HFFc6 (cell line): ENCODE measurements around the gene HDAC9. TPM values are rescaled to one million over a fixed set of nuclear protein-coding genes. Genes with fewer than 3 reads are reported as not detected.

Experiments
- DNase-seq: peaks from one replicate; pipeline ENCODE4 v3.0.0-alpha.2; 2018
- H3K27ac Mint-ChIP-seq: 2 replicates; pipeline ENCODE4 v1.8.0; 2020; ENCODE audit warnings: mild to moderate bottlenecking, mixed read lengths
- H3K27me3 Mint-ChIP-seq: 2 replicates; pipeline ENCODE4 v1.8.0; 2021; ENCODE audit warnings: mild to moderate bottlenecking, moderate library complexity, mixed read lengths; ENCODE audit not compliant: insufficient read depth
- H3K36me3 Mint-ChIP-seq: 2 replicates; pipeline ENCODE4 v1.8.0; 2021; ENCODE audit warnings: low read depth, mixed read lengths
- H3K4me1 Mint-ChIP-seq: 2 replicates; pipeline ENCODE4 v1.8.0; 2020; ENCODE audit warnings: low read depth, mixed read lengths
- H3K4me3 Mint-ChIP-seq: 2 replicates; pipeline ENCODE4 v1.8.0; 2020; ENCODE audit warnings: mild to moderate bottlenecking, moderate library complexity, mixed read lengths
- H3K9me3 Mint-ChIP-seq: 2 replicates; pipeline ENCODE4 v1.8.0; 2020; ENCODE audit warnings: mild to moderate bottlenecking, mixed read lengths
- total RNA-seq, 6 experiments: library from RNA; stranded (reverse); fragmentation: NEBNext Ultra II Directional; extraction: Animal tissue kit (Norgen Biotek cat#: 25700); gene quantifications; 2 replicates in 1 of 6; 3 replicates in 5 of 6; pipeline ENCODE4 v1.2.3, GENCODE V29; 2021
- TF ChIP-seq, protein P1 (sequence below): fragments of 200-600 bp; sonication (generic); IDR thresholded peaks from 2 replicates; pipeline ENCODE4 v1.5.0; 2021; ENCODE audit warnings: antibody characterized with exemption, mild to moderate bottlenecking

Gene HDAC9
- total RNA-seq, 6 experiments from 2014 or later = 11.5 to 29.2 (median 13.2) TPM

DNA sequence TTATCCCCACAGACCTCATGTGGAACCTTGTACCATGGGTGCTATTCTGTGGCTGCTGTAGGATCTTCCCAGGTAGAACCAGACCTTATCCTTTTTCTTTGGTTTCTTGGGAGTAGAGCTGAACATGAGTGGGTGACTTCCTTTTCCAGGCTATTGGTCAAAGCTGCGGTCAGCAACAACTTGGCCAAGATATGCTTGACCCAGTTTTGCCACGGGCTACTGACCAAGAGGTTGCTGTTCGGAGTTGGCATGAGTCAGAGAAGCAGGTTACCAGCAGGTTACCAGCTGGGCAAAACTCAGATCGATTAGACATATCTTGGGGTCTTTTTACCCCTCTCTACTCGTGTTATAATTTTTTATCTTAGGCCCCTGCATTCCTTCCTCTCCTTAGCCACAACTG, 36.7 kb upstream of the HDAC9 start:
- no peak for DNase-seq
- Mint-ChIP-seq H3K36me3 (no peaks in the 10 kb centered on the region), H3K4me3 (no peak overlapping the region), H3K9me3 (no peaks in the 10 kb centered on the region), H3K27ac (no peak overlapping the region), H3K4me1 (peaks cover 25% of the 10 kb centered on the region), H3K27me3 (no peaks in the 10 kb centered on the region)
- TF ChIP-seq, protein P1, sequence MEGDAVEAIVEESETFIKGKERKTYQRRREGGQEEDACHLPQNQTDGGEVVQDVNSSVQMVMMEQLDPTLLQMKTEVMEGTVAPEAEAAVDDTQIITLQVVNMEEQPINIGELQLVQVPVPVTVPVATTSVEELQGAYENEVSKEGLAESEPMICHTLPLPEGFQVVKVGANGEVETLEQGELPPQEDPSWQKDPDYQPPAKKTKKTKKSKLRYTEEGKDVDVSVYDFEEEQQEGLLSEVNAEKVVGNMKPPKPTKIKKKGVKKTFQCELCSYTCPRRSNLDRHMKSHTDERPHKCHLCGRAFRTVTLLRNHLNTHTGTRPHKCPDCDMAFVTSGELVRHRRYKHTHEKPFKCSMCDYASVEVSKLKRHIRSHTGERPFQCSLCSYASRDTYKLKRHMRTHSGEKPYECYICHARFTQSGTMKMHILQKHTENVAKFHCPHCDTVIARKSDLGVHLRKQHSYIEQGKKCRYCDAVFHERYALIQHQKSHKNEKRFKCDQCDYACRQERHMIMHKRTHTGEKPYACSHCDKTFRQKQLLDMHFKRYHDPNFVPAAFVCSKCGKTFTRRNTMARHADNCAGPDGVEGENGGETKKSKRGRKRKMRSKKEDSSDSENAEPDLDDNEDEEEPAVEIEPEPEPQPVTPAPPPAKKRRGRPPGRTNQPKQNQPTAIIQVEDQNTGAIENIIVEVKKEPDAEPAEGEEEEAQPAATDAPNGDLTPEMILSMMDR = no peak

DNA sequence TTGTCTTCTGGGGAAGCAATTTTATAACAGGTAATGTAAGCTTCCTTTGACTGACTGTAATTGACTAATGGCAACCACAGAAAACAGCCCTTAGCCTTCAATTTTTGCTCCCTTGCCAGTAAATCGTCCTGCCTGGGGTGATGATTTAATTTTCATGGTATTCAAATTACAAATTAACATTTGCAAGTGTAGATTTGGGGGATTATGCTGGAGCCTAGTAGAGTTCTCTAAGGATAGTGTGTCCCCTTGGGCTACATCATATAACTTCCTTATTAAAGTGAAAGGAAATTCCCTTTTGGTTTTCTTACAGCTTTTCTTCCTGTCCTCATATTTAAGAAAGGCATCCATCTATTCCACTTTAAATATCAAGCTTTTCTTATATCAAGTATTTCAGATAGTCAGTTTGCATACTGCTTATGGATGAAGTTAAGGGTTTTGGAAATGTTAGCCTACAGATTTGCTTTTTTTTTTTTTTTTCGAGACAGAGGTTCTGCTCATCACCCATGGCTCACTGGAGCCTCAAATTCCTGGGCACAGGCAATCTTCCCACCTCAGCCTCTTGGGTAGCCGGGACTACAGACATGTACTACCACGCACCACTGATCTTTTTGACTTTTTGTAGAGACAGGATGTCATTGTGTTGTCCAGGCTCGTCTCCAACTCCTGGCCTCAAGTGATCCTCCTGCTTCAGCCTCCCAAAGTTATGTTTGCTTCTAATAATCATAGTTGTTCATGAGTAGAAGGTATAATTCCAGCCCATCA, 35.9 kb upstream of the HDAC9 start:
- Mint-ChIP-seq H3K4me3 (peak overlapping the region; percentile 27; the same call in 1 of the 2 replicates), H3K27me3 (no peaks in the 10 kb centered on the region), H3K4me1 (peaks cover 25% of the 10 kb centered on the region)

DNA sequence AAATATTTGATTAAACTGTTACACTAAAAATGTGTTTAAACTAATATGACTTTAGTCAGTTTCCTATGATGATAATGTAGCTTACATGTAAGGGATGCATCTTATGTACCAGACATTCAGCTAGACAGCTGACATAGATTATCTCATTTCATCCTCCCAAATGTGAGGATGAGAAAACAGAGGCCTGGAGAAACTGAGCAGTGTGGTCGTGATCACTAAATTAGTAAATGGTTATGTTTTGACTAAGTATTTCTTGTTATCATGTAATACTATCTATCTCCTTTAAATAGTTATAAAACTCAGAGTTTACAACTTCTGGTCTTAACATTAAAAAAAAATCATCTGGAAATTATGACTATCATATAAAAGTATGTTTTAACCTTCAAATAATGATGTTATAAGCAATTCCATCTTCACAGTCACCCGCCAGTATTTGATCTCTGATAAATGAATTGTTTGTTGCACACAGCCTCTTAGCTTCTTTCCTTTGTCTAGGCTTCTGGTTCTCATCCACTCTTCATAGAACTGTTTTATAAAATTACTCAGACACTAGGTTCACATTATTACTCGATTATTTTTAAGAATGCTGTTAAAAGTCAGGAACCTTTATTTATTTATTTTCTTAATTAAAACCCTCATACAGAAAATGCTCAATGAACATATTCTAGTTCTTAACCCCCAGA, 33.6 kb upstream of the HDAC9 start:
- Mint-ChIP-seq H3K4me3 (no peak overlapping the region), H3K27me3 (no peaks in the 10 kb centered on the region), H3K36me3 (no peaks in the 10 kb centered on the region), H3K4me1 (peaks cover 32% of the 10 kb centered on the region), H3K9me3 (no peaks in the 10 kb centered on the region), H3K27ac (no peak overlapping the region)
- TF ChIP-seq, protein P1 = no peak
- no peak for DNase-seq

More for the DNA sequence above, 35.9 kb upstream of the HDAC9 start:
- no peaks in the 10 kb centered on the region for H3K36me3 Mint-ChIP-seq
- TF ChIP-seq, protein P1 = no peak
- no peak for DNase-seq
- H3K27ac Mint-ChIP-seq = peak overlapping the region; percentile 1; the same call in 1 of the 2 replicates
- H3K9me3 Mint-ChIP-seq = no peaks in the 10 kb centered on the region

DNA sequence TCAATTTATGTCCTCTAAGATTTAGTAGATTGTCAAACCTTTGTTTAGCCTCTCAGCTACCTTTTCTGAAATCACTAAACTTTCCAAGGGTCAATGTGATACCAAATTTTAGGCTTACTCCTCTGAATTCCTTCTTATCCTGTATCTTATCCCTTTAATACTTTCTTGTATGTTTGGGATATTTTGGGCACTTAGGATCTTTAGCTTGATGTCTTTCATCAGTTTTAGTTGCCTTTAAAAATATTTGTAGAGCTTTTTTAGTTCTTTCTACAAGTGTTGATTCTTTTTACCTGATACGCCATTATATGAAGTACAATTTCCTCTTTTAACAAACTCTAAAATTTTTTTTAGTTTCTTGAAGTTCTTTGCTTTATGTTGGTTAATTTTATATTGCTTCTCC, 30.7 kb upstream of the HDAC9 start:
- Mint-ChIP-seq H3K36me3 (no peaks in the 10 kb centered on the region), H3K4me3 (no peak overlapping the region), H3K4me1 (peaks cover 25% of the 10 kb centered on the region), H3K27me3 (no peaks in the 10 kb centered on the region), H3K9me3 (no peaks in the 10 kb centered on the region), H3K27ac (no peak overlapping the region)
- DNase-seq = no peak
- TF ChIP-seq, protein P1 = no peak

DNA sequence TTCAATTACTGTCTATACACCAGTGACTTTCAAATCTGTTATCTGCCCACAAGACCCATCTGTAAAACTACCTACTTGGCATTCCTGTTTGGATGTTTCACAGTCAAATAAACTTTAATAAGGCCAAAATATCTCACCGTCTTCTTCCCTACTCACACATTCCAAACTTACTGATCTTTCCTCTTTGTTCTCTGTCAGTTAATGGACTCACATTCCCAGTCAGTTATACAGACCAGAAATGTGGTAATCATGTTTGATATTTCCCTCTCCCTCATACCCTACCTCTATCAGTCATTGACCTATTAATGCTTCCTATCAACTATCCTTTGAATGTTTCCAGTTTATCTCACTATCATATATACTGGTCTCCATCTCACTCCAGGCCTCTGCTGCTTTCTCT, 28.5 kb upstream of the HDAC9 start:
- H3K36me3 Mint-ChIP-seq = no peaks in the 10 kb centered on the region
- H3K4me3 Mint-ChIP-seq = no peak overlapping the region
- DNase-seq = peak; percentile 2
- no peaks in the 10 kb centered on the region for H3K9me3 Mint-ChIP-seq
- H3K27me3 Mint-ChIP-seq = no peaks in the 10 kb centered on the region
- H3K4me1 Mint-ChIP-seq = peaks cover 19% of the 10 kb centered on the region
- H3K27ac Mint-ChIP-seq = no peak overlapping the region
- TF ChIP-seq, protein P1 = no peak
